C4-2B (cell line): ENCODE results near the gene SCAPER.

Experiments
- CTCF ChIP-seq: fragments of 450-650 bp; conservative IDR thresholded peaks from 2 replicates; pipeline ENCODE4 v1.5.1; 2017; ENCODE audit warnings: mild to moderate bottlenecking
- ZFX ChIP-seq: fragments of 450-650 bp; IDR thresholded peaks from 2 replicates; pipeline ENCODE4 v1.6.1; 2017

DNA sequence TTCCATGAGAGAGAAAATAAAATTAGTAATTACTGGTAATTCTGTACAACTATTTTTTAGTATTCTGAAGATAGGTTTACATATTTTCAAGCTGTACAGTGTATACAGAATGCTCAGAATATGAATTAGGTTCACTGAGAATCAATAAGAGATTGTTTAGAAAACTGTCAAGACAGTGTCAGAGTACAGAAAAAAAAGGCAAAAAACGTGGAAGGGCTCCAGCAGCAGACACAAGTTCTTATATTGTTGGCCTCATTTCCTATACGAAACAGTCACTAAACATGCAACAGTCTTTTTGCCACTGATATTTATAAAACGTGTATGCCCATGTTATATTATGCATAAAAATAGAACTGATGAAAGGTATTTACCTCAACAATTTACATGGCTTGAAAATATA, 464.7 kb downstream of the SCAPER start:
- TF ChIP-seq CTCF (no peak), ZFX (no peak)
